Measurements from ENCODE around the gene ZNF202. TPM values are rescaled to one million over a fixed set of nuclear protein-coding genes. Genes with fewer than 3 reads are reported as not detected.

Gene ZNF202
- total RNA-seq, 1 donor, result 6.0 TPM

DNA sequence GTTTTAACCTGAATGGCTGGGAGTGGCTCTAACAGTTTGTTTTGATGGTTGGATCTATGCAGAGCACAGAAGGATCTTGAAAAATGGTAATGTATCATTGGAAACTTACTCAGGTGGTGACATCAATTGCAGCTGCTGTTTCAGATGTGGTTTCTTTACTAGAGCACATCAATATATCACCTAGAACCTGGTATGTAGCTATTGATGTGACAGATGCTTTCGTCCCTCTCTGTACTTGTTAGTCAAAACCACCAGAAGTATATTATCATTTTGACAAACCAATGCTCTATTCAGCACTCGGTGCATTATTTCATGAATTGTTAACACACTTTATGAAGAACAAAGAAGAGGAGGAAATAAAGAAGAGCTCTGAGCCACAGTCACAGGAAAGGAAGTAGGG lies 60.4 kb downstream of the ZNF202 start:
- H3K4me3 ChIP-seq (ENCODE audit: low read depth, low read length), result no peak overlapping the region
- no peak for DNase-seq (ENCODE audit: low read depth)
- TF ChIP-seq, protein P1, sequence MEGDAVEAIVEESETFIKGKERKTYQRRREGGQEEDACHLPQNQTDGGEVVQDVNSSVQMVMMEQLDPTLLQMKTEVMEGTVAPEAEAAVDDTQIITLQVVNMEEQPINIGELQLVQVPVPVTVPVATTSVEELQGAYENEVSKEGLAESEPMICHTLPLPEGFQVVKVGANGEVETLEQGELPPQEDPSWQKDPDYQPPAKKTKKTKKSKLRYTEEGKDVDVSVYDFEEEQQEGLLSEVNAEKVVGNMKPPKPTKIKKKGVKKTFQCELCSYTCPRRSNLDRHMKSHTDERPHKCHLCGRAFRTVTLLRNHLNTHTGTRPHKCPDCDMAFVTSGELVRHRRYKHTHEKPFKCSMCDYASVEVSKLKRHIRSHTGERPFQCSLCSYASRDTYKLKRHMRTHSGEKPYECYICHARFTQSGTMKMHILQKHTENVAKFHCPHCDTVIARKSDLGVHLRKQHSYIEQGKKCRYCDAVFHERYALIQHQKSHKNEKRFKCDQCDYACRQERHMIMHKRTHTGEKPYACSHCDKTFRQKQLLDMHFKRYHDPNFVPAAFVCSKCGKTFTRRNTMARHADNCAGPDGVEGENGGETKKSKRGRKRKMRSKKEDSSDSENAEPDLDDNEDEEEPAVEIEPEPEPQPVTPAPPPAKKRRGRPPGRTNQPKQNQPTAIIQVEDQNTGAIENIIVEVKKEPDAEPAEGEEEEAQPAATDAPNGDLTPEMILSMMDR (IDR thresholded peaks at IDR 0.05; ENCODE audit: insufficient read depth, low read depth, low read length), result no peak

DNA sequence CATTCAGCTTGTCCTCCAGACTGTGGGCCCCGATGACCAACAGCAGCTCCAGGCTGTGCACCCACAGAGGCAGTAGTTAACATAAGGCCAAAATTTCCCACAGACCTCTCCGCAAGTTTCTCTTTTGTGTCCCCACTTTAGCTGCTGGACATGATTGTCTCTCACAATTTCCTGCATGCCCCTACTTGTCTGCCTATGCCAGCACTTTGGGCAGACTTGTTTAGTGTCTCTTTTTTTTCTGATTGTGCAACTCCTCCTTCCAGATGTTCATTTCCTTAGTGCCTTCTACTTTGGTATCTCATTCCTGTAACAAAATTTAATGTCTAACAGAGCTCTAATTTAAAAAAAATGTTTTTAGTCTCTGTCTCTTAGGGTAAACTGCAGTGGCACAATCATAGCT lies 63.2 kb downstream of the ZNF202 start:
- DNase-seq (ENCODE audit: low read depth), result no peak
- TF ChIP-seq, protein P1 (IDR thresholded peaks at IDR 0.05; ENCODE audit: insufficient read depth, low read depth, low read length), result no peak
- H3K4me3 ChIP-seq (ENCODE audit: low read depth, low read length), result no peak overlapping the region

- TF ChIP-seq, protein P1 (IDR thresholded peaks at IDR 0.05; ENCODE audit: insufficient read depth, low read depth, low read length), result no peak
- no peak for DNase-seq (ENCODE audit: low read depth)
- H3K4me3 ChIP-seq (ENCODE audit: low read depth, low read length), result no peak overlapping the region
Observed at GRCh38 chr11:123677510-123677909, 64.0 kb downstream of the ZNF202 start.

DNA sequence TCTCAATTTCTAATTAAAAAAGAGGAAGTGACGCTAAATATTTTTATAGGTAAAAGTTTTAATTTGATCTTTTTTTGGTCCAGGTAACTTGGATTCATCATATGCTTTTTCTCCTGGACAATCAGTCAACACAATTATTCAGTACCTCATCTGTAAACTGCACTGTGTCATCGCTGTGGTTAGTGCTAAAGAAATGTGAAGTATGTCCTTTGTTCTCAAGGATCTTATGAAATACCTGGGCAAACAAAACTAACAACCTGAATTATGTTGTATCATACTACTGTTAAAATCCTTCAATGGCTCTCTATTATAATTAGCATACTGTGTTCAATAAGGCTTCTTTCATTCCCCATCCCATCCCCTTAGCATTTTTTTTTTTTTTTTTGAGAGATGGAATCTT lies 67.2 kb downstream of the ZNF202 start:
- TF ChIP-seq, protein P1 (IDR thresholded peaks at IDR 0.05; ENCODE audit: insufficient read depth, low read depth, low read length), result no peak
- DNase-seq (ENCODE audit: low read depth), result no peak
- H3K4me3 ChIP-seq (ENCODE audit: low read depth, low read length), result no peak overlapping the region

Small RNA genes lying within 50 kb of the gene (small RNA-seq; reads per million reads assigned to genes)
- 1.0 reads per million, percentile 13 among the genes with 10 or more reads in this experiment for gene RNU1-21P

Other genes starting within 250 kb of the ZNF202 start
- gene SCN3B, start 87.0 kb downstream of the ZNF202 start, total RNA-seq, result under 0.01 and 0.43 TPM in 2 replicates
- not detected in 2 replicates for gene OR6X1, start 12.9 kb upstream of the ZNF202 start, total RNA-seq
- not detected in 2 replicates for gene OR6M1, start 64.7 kb upstream of the ZNF202 start, total RNA-seq
- gene TMEM225, start 144.0 kb upstream of the ZNF202 start, total RNA-seq, result not detected in 2 replicates
- not detected in 2 replicates for gene OR8D4, start 160.5 kb upstream of the ZNF202 start, total RNA-seq
- gene OR4D5, start 198.0 kb upstream of the ZNF202 start, total RNA-seq, result not detected in 2 replicates
- gene OR6T1, start 202.2 kb upstream of the ZNF202 start, total RNA-seq, result not detected in 2 replicates
- not detected in 2 replicates for gene OR10S1, start 236.1 kb upstream of the ZNF202 start, total RNA-seq

Measured in fibroblast of villous mesenchyme (primary cell).